MM.1S (cell line): Measurements from ENCODE around the gene HDAC7.

Source experiments
- EZH2 ChIP-seq: fragments of 300-600 bp; sonication (generic); optimal IDR thresholded peaks from 2 replicates; pipeline ENCODE3; 2017; ENCODE audit warnings: low read depth, mild to moderate bottlenecking, antibody characterized with exemption, low read length, mixed read lengths
- EZH2phosphoT487 ChIP-seq: fragments of 300-600 bp; sonication (generic); IDR thresholded peaks from 2 replicates; pipeline ENCODE4 v1.6.1; 2018; ENCODE audit warnings: antibody characterized with exemption, low read length
- TF ChIP-seq, protein P1 (sequence below): fragments of 300-600 bp; sonication (generic); IDR thresholded peaks from 2 replicates; pipeline ENCODE4 v1.5.1; 2016; ENCODE audit warnings: antibody characterized with exemption, low read length, mixed read lengths

DNA sequence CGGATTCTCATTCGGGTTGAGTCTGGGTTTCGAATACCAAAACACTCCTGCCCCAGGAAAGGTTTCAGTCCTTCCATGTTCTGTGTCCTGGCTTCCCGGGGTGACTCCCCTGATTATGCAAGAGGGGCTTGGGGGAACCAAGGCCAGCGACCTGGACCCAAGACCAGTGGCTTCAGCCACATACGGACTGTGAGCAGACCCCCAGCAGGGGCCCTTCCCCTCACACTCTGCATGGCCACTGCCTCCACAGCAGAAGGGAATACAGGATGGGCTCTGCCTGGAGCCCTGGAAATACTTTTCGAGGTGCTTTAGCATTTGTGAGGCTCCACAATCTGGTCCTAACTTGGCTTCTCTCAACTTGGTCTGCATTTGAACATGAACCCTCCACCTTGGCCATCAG is 19.1 kb downstream of the HDAC7 start:
- TF ChIP-seq, protein P1, sequence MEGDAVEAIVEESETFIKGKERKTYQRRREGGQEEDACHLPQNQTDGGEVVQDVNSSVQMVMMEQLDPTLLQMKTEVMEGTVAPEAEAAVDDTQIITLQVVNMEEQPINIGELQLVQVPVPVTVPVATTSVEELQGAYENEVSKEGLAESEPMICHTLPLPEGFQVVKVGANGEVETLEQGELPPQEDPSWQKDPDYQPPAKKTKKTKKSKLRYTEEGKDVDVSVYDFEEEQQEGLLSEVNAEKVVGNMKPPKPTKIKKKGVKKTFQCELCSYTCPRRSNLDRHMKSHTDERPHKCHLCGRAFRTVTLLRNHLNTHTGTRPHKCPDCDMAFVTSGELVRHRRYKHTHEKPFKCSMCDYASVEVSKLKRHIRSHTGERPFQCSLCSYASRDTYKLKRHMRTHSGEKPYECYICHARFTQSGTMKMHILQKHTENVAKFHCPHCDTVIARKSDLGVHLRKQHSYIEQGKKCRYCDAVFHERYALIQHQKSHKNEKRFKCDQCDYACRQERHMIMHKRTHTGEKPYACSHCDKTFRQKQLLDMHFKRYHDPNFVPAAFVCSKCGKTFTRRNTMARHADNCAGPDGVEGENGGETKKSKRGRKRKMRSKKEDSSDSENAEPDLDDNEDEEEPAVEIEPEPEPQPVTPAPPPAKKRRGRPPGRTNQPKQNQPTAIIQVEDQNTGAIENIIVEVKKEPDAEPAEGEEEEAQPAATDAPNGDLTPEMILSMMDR: no peak
- no peak for TF ChIP-seq EZH2
- no peak for TF ChIP-seq EZH2phosphoT487
